ENCODE results near the gene SECISBP2L. TPM values are rescaled to one million over a fixed set of nuclear protein-coding genes. Genes with fewer than 3 reads are reported as not detected.

SECISBP2L gene
- total and polyA plus RNA-seq, 9 of the 15 experiments (the other 6 are each of a cell fraction or from before 2014, with no cell fraction given): 0.55 to 14.1 (median 10.4) TPM

DNA sequence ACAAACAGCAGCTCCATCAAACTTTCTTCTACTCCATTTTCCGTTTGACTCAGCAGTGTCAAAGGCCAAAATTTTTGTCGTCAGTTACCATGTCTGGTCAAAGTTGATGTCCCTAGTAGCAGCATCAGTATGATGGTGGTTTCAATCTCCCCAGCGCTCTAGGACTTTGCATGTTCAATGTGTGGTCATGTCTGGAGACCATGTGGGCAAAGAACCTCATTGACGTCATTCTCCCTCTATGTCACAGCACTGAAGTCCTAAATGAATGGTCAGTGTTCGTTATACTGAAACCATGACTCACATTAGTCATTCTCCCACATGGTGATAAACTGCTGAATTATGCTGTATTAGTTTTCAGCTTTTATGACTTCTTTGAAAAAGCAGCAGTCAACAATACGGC lies 105.7 kb downstream of the SECISBP2L start (continued):
- TF ChIP-seq ID3 (CRISPR knock-in tag; IDR thresholded peaks at IDR 0.05) (no peak), ID3 (tag; IDR thresholded peaks at IDR 0.05) (no peak), ZNF589 (CRISPR knock-in tag; IDR thresholded peaks at IDR 0.05; ENCODE audit: low read depth) (peak; percentile 58; the same call in 1 of the 2 replicates), HMGN3 (IDR thresholded peaks at IDR 0.05; ENCODE audit: borderline replicate concordance, extremely low read depth, insufficient read length, low read depth, low read length) (no peak), TEAD1 (CRISPR knock-in tag; IDR thresholded peaks at IDR 0.05) (no peak), L3MBTL2 (IDR thresholded peaks at IDR 0.05) (0 out of 2 replicates have a peak, but pooled peaks have one; percentile 14), ZNF121 (CRISPR knock-in tag; conservative IDR thresholded peaks at IDR 0.05) (no peak), NFE2L1 (tag; IDR thresholded peaks at IDR 0.05; ENCODE audit: borderline replicate concordance, low read depth) (no peak), CCNT2 (IDR thresholded peaks at IDR 0.05; ENCODE audit: borderline replicate concordance, extremely low read depth, insufficient read length, low read depth, low read length) (no peak), NR2C1 (IDR thresholded peaks at IDR 0.05) (no peak), NR2C1 (tag; IDR thresholded peaks at IDR 0.05) (peak; percentile 48), DEAF1 (CRISPR knock-in tag; IDR thresholded peaks at IDR 0.05) (no peak), ATF7 (IDR thresholded peaks at IDR 0.05) (peak; percentile 22; the same call in 1 of the 2 replicates), CREM (IDR thresholded peaks at IDR 0.05; ENCODE audit: low read depth) (peak; percentile 86), JUND (IDR thresholded peaks at IDR 0.05; ENCODE audit: borderline replicate concordance, low read depth, low read length) (peak; percentile 37; the same call in 1 of the 2 replicates), JUND (tag; IDR thresholded peaks at IDR 0.05; ENCODE audit: borderline replicate concordance, low read depth, low read length) (peak; percentile 73; the same call in 2 of the 3 replicates), POLR2AphosphoS5 (IDR thresholded peaks at IDR 0.05; ENCODE audit: control insufficient read depth, insufficient read depth, low read depth, low read length) (no peak), ATF1 (CRISPR knock-in tag; IDR thresholded peaks at IDR 0.05) (no peak), ATF1 (tag; IDR thresholded peaks at IDR 0.05) (peak; percentile 72), MAX (CRISPR knock-in tag; IDR thresholded peaks at IDR 0.05) (0 out of 2 replicates have a peak, but pooled peaks have one; percentile 18)
- TF ChIP-seq, protein P1, sequence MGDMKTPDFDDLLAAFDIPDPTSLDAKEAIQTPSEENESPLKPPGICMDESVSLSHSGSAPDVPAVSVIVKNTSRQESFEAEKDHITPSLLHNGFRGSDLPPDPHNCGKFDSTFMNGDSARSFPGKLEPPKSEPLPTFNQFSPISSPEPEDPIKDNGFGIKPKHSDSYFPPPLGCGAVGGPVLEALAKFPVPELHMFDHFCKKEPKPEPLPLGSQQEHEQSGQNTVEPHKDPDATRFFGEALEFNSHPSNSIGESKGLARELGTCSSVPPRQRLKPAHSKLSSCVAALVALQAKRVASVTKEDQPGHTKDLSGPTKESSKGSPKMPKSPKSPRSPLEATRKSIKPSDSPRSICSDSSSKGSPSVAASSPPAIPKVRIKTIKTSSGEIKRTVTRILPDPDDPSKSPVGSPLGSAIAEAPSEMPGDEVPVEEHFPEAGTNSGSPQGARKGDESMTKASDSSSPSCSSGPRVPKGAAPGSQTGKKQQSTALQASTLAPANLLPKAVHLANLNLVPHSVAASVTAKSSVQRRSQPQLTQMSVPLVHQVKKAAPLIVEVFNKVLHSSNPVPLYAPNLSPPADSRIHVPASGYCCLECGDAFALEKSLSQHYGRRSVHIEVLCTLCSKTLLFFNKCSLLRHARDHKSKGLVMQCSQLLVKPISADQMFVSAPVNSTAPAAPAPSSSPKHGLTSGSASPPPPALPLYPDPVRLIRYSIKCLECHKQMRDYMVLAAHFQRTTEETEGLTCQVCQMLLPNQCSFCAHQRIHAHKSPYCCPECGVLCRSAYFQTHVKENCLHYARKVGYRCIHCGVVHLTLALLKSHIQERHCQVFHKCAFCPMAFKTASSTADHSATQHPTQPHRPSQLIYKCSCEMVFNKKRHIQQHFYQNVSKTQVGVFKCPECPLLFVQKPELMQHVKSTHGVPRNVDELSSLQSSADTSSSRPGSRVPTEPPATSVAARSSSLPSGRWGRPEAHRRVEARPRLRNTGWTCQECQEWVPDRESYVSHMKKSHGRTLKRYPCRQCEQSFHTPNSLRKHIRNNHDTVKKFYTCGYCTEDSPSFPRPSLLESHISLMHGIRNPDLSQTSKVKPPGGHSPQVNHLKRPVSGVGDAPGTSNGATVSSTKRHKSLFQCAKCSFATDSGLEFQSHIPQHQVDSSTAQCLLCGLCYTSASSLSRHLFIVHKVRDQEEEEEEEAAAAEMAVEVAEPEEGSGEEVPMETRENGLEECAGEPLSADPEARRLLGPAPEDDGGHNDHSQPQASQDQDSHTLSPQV (IDR thresholded peaks at IDR 0.05): 0 out of 2 replicates have a peak, but pooled peaks have one; percentile 25
- TF ChIP-seq, protein P2, sequence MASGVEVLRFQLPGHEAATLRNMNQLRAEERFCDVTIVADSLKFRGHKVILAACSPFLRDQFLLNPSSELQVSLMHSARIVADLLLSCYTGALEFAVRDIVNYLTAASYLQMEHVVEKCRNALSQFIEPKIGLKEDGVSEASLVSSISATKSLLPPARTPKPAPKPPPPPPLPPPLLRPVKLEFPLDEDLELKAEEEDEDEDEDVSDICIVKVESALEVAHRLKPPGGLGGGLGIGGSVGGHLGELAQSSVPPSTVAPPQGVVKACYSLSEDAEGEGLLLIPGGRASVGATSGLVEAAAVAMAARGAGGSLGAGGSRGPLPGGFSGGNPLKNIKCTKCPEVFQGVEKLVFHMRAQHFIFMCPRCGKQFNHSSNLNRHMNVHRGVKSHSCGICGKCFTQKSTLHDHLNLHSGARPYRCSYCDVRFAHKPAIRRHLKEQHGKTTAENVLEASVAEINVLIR (CRISPR knock-in tag; IDR thresholded peaks at IDR 0.05): peak; percentile 45; the same call in 1 of the 2 replicates
